ENCODE data around the gene CD79B. TPM values are rescaled to one million over a fixed set of nuclear protein-coding genes. Genes with fewer than 3 reads are reported as not detected.
"Not testable (repeated sequence)": the region's sequence is repeated elsewhere in the genome, so short reads cannot be mapped to it uniquely, and the experiment has no call there.

The CD79B gene
- total RNA-seq, 1 experiment from 2014 or later, result 0.59 TPM

GRCh38 chr17:63910096-63910495, 22.0 kb downstream of the CD79B start:
- Histone ChIP-seq H2AFZ (ENCODE audit: low read depth, low read length, poor library complexity, severe bottlenecking) (no peak overlapping the region), H3K4me1 (ENCODE audit: control insufficient read depth in 1 of 2, insufficient read depth in 2 of 2, low read length in 2 of 2) (no peaks in the 10 kb centered on the region), H3K4me3 (replicated peaks in 1 of 2; ENCODE audit: low read depth in 1 of 2, low read length in 2 of 2) (no peak overlapping the region), H3K9me2 (ENCODE audit: insufficient read depth) (no peaks in the 10 kb centered on the region), H3K27ac (ENCODE audit: low read depth, low read length) (no peak overlapping the region), H4K20me1 (ENCODE audit: insufficient read depth) (no peaks in the 10 kb centered on the region), H3K36me3 (ENCODE audit: control insufficient read depth in 1 of 2, insufficient read depth in 2 of 2, low read length in 2 of 2) (no peaks in the 10 kb centered on the region), H3K27me3 (ENCODE audit: insufficient read depth, low read length) (no peaks in the 10 kb centered on the region; the same call in 1 of the 2 replicates), H3K9ac (ENCODE audit: low read length) (no peak overlapping the region), H3K9me3 (ENCODE audit: control insufficient read depth in 1 of 2, insufficient read depth in 1 of 2, low read depth in 1 of 2, low read length in 2 of 2) (no peaks in the 10 kb centered on the region), H3K79me2 (ENCODE audit: insufficient read depth, low read length) (no peaks in the 10 kb centered on the region), H3K4me2 (ENCODE audit: low read length) (no peak overlapping the region)
- intact Hi-C loops (cut with micrococcal nuclease), result loop anchor here (5.0 kb wide), 1 partner anchor 372 kb away; no protein-coding TSS in a partner anchor
- ChIA-PET POLR2A (no interaction called here), CTCF (interaction anchor here (1.1 to 3.6 kb wide), 5 partner anchors 9 to 223 kb away, joined by 3 to 28 read pairs (median 8); partner anchors contain the start of gene GH1), RAD21 (ENCODE audit: low non-redundant PET in 1 of 2, low total read pairs in 2 of 2, uncharacterized antibody in 2 of 2, unreplicated experiment in 2 of 2) (no interaction called here)
- no peak for ATAC-seq
- BruUV-seq (replicated peaks), result no TSS peak
- no peak for DNase-seq (ENCODE audit: low read depth, low spot score)
- no peak for TF ChIP-seq MAX (IDR thresholded peaks at IDR 0.05)
- TF ChIP-seq EZH2 (IDR thresholded peaks at IDR 0.05), result no peak
- no peak for TF ChIP-seq CTCF (IDR thresholded peaks at IDR 0.05 in 2 of 3, conservative IDR thresholded peaks at IDR 0.05 in 1 of 3; ENCODE audit: borderline replicate concordance in 1 of 3, insufficient read depth in 1 of 3, low read depth in 2 of 3, low read length in 2 of 3)
- no peak for TF ChIP-seq CBX3 (IDR thresholded peaks at IDR 0.05; ENCODE audit: low read depth)
- TF ChIP-seq ELF1 (IDR thresholded peaks at IDR 0.05; ENCODE audit: borderline replicate concordance, low read depth), result no peak
- TF ChIP-seq EGR1 (IDR thresholded peaks at IDR 0.05; ENCODE audit: low read depth), result no peak
- TF ChIP-seq REST (IDR thresholded peaks at IDR 0.05; ENCODE audit: low read depth), result no peak
- no peak for TF ChIP-seq POLR2AphosphoS5 (IDR thresholded peaks at IDR 0.05; ENCODE audit: low read depth, low read length)
- no peak for TF ChIP-seq JUND (IDR thresholded peaks at IDR 0.05)
- TF ChIP-seq SP1 (IDR thresholded peaks at IDR 0.05; ENCODE audit: low read depth), result no peak
- no peak for TF ChIP-seq TCF7L2 (IDR thresholded peaks at IDR 0.05; ENCODE audit: borderline replicate concordance, extremely low read depth, insufficient read depth, insufficient read length)
- no peak for TF ChIP-seq ZBTB33 (IDR thresholded peaks at IDR 0.05; ENCODE audit: extremely low read depth, insufficient replicate concordance, low read length)

GRCh38 chr17:63909586-63909985, 22.5 kb downstream of the CD79B start:
- H3K9me3 ChIP-seq (ENCODE audit: control insufficient read depth in 1 of 2, insufficient read depth in 1 of 2, low read depth in 1 of 2, low read length in 2 of 2); H3K9ac ChIP-seq (ENCODE audit: low read length); H4K20me1 ChIP-seq (ENCODE audit: insufficient read depth); H3K79me2 ChIP-seq (ENCODE audit: insufficient read depth, low read length); CTCF ChIA-PET; ATAC-seq; DNase-seq (ENCODE audit: low read depth, low spot score); POLR2A ChIA-PET; H2AFZ ChIP-seq (ENCODE audit: low read depth, low read length, poor library complexity, severe bottlenecking); H3K27ac ChIP-seq (ENCODE audit: low read depth, low read length); H3K4me2 ChIP-seq (ENCODE audit: low read length); intact Hi-C loops (cut with micrococcal nuclease); RAD21 ChIA-PET (ENCODE audit: low non-redundant PET in 1 of 2, low total read pairs in 2 of 2, uncharacterized antibody in 2 of 2, unreplicated experiment in 2 of 2); H3K9me2 ChIP-seq (ENCODE audit: insufficient read depth); H3K4me3 ChIP-seq (replicated peaks in 1 of 2; ENCODE audit: low read depth in 1 of 2, low read length in 2 of 2); BruUV-seq (replicated peaks); H3K4me1 ChIP-seq (ENCODE audit: control insufficient read depth in 1 of 2, insufficient read depth in 2 of 2, low read length in 2 of 2); H3K27me3 ChIP-seq (ENCODE audit: insufficient read depth, low read length); H3K36me3 ChIP-seq (ENCODE audit: control insufficient read depth in 1 of 2, insufficient read depth in 2 of 2, low read length in 2 of 2): not testable (repeated sequence)

All from HCT116 (cell line).